Activated CD4-positive, alpha-beta T cell treated with anti-CD3 and anti-CD28 coated beads, Interleukin-2, amount 10 ng/mL, durations not matched to agents 24 days and 14 days (primary cell): Measurements from ENCODE around the gene LRRC32. TPM values are rescaled to one million over a fixed set of nuclear protein-coding genes. Genes with fewer than 3 reads are reported as not detected.

Source experiments
- DNase-seq: peaks from one replicate; pipeline ENCODE4 v3.0.0; 2022
- H3K27ac Mint-ChIP-seq: one replicate; pipeline ENCODE4 v1.8.0; 2022; ENCODE audit warnings: mild to moderate bottlenecking, mixed read lengths
- H3K27me3 Mint-ChIP-seq: one replicate; pipeline ENCODE4 v1.8.0; 2022; ENCODE audit warnings: mixed read lengths
- H3K36me3 Mint-ChIP-seq: one replicate; pipeline ENCODE4 v1.8.0; 2022; ENCODE audit warnings: low read depth, mild to moderate bottlenecking, mixed read lengths
- H3K4me1 Mint-ChIP-seq: one replicate; pipeline ENCODE4 v1.8.0; 2021; ENCODE audit warnings: mixed read lengths
- H3K4me3 Mint-ChIP-seq: one replicate; pipeline ENCODE4 v1.8.0; 2022; ENCODE audit warnings: mild to moderate bottlenecking, moderate library complexity, mixed read lengths
- H3K9me3 Mint-ChIP-seq: one replicate; pipeline ENCODE4 v1.8.0; 2021; ENCODE audit warnings: mixed read lengths
- intact Hi-C: fragments of 100-400 bp; cut with micrococcal nuclease; formaldehyde crosslinking; loops from one replicate; pipeline ENCODE4 v1.15.1; 2023
- total RNA-seq: library from RNA; stranded (reverse); gene quantifications from 2 replicates; pipeline ENCODE4 v1.2.3, GENCODE V29; 2022

The LRRC32 gene
- total RNA-seq, 1 donor from 2014 or later: 8.6 TPM

GRCh38 chr11:76668362-76669155 lies 2.0 kb downstream of the LRRC32 start:
- Mint-ChIP-seq H3K36me3 (peaks cover 2% of the 10 kb centered on the region), H3K27ac (no peak overlapping the region), H3K9me3 (no peaks in the 10 kb centered on the region), H3K4me1 (peaks cover 45% of the 10 kb centered on the region), H3K27me3 (peaks cover 28% of the 10 kb centered on the region), H3K4me3 (peak overlapping the region; percentile 79)
- no peak for DNase-seq
- intact Hi-C loops: loop anchor here (10.0 kb wide), 1 partner anchor 774 kb away; no protein-coding TSS in a partner anchor

DNA sequence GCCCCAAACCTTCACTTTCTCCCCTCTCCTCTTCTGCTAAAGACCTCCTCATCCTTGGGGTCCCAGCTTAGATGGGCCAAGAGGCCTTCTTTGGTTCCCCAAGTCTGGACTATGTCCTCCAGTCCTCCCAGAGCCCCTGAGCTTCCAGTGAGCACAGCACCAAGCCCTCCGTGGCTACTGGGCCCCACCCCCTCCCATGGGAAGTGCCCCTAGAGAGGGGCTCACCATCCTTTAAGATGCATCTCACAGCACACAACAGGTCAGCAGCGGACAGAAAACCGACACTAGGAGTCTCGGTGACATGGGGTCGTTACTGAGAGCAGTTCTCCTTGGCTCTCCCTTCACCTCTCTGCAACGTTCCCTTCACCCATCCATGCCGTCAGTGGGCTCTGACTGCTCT lies 2.7 kb downstream of the LRRC32 start:
- H3K27ac Mint-ChIP-seq: no peak overlapping the region
- peaks cover 27% of the 10 kb centered on the region for H3K27me3 Mint-ChIP-seq
- intact Hi-C loops: loop anchor here (10.0 kb wide), 1 partner anchor 773 kb away; no protein-coding TSS in a partner anchor
- H3K4me3 Mint-ChIP-seq: peak overlapping the region; percentile 22
- no peak for DNase-seq
- no peaks in the 10 kb centered on the region for H3K9me3 Mint-ChIP-seq
- H3K36me3 Mint-ChIP-seq: peaks cover 2% of the 10 kb centered on the region
- H3K4me1 Mint-ChIP-seq: peaks cover 38% of the 10 kb centered on the region

- no peak for DNase-seq
- intact Hi-C loops: loop anchor here (10.0 kb wide), 1 partner anchor 773 kb away; no protein-coding TSS in a partner anchor
- Mint-ChIP-seq H3K9me3 (no peaks in the 10 kb centered on the region), H3K27ac (no peak overlapping the region), H3K36me3 (peaks cover 2% of the 10 kb centered on the region), H3K4me3 (peak overlapping the region; percentile 22), H3K27me3 (peaks cover 27% of the 10 kb centered on the region), H3K4me1 (peaks cover 36% of the 10 kb centered on the region)
Observed at GRCh38 chr11:76667271-76667818, 3.2 kb downstream of the LRRC32 start.

DNA sequence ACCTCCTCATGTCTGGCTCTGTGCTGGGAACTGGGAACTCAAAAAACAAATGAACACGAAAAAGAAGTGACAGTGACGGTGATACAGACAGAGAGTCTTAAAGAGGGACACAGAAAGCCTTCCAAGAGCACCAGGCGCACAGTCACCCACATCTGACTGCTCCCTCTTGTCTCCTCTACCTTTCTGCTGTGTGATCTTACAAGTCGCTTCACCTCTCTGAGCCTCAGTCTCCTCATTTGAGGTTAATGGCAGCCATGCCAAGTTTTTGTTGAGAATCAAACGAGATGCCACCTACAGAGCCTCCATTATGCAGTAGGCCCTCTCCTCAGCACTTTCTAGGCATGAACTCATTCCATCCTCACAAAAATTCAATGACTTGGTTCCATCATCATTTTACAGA lies 3.7 kb downstream of the LRRC32 start:
- Mint-ChIP-seq H3K27me3 (peaks cover 27% of the 10 kb centered on the region), H3K27ac (no peak overlapping the region), H3K9me3 (no peaks in the 10 kb centered on the region), H3K4me1 (peaks cover 33% of the 10 kb centered on the region), H3K36me3 (peaks cover 2% of the 10 kb centered on the region), H3K4me3 (peak overlapping the region; percentile 12)
- intact Hi-C loops: loop anchor here (10.0 kb wide), 1 partner anchor 772 kb away; no protein-coding TSS in a partner anchor
- no peak for DNase-seq

GRCh38 chr11:76666408-76666807 lies 4.1 kb downstream of the LRRC32 start:
- no peak overlapping the region for H3K4me3 Mint-ChIP-seq
- H3K27me3 Mint-ChIP-seq: peaks cover 23% of the 10 kb centered on the region
- H3K36me3 Mint-ChIP-seq: peaks cover 2% of the 10 kb centered on the region
- H3K4me1 Mint-ChIP-seq: peaks cover 29% of the 10 kb centered on the region
- intact Hi-C loops: loop anchor here (10.0 kb wide), 1 partner anchor 772 kb away; no protein-coding TSS in a partner anchor
- no peak overlapping the region for H3K27ac Mint-ChIP-seq
- DNase-seq: no peak
- H3K9me3 Mint-ChIP-seq: no peaks in the 10 kb centered on the region

DNA sequence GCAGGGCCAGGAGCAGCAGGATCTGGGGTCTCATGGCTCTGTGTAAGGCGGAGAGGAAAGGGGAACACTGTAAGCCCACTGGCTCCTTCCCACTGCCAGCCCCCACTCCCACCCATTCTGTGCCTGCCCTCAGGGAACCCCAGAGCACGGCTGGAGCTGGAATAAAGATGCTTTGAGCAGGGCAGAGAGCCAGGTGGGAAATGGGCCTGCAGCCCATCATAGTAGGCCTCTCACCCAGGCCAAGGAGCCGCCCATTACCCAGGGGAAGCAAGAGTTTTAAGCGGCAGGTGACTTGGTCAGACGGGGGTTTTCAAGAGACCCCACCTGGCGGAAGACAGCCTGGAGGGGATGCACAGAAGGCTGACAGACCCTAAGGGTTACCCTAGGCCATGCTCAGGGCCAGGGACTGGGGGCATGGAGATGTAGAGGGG lies 4.6 kb downstream of the LRRC32 start:
- H3K4me1 Mint-ChIP-seq: peaks cover 26% of the 10 kb centered on the region
- no peaks in the 10 kb centered on the region for H3K9me3 Mint-ChIP-seq
- H3K36me3 Mint-ChIP-seq: peaks cover 2% of the 10 kb centered on the region
- DNase-seq: no peak
- intact Hi-C loops: loop anchor here (10.0 kb wide), 1 partner anchor 771 kb away; no protein-coding TSS in a partner anchor
- no peak overlapping the region for H3K27ac Mint-ChIP-seq
- H3K4me3 Mint-ChIP-seq: peak overlapping the region; percentile 7
- H3K27me3 Mint-ChIP-seq: peaks cover 22% of the 10 kb centered on the region

DNA sequence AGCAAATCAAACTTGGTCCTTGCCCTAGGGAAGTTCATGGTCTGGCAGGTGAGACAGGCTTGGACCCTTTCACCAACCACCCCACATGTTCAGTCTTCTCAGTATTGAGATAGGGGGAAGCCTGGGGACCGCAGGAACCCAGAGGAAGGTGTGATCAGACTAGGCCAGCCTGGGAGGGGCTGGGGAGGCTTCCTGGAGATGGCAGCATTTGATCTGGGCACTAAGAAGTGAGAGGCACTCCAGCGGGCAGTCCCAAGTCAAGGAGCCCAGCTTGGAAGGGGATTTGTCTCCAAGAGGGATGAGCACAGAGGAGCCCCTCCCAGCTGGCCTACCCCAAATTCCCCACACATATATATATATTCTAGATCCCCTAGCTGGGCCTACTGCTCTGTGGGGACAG lies 5.4 kb downstream of the LRRC32 start:
- H3K27me3 Mint-ChIP-seq: peaks cover 22% of the 10 kb centered on the region
- H3K36me3 Mint-ChIP-seq: peaks cover 2% of the 10 kb centered on the region
- intact Hi-C loops: loop anchor here (10.0 kb wide), 1 partner anchor 770 kb away; no protein-coding TSS in a partner anchor
- H3K9me3 Mint-ChIP-seq: no peaks in the 10 kb centered on the region
- no peak for DNase-seq
- peaks cover 25% of the 10 kb centered on the region for H3K4me1 Mint-ChIP-seq
- H3K27ac Mint-ChIP-seq: peak overlapping the region; percentile 65
- peak overlapping the region; percentile 16 for H3K4me3 Mint-ChIP-seq

- Mint-ChIP-seq H3K4me3 (peak overlapping the region; percentile 16), H3K4me1 (peaks cover 20% of the 10 kb centered on the region), H3K9me3 (no peaks in the 10 kb centered on the region), H3K36me3 (peaks cover 2% of the 10 kb centered on the region), H3K27me3 (peaks cover 16% of the 10 kb centered on the region), H3K27ac (peak overlapping the region; percentile 65)
- intact Hi-C loops: loop anchor here (10.0 kb wide), 1 partner anchor 770 kb away; no protein-coding TSS in a partner anchor
- peak; percentile 79 for DNase-seq
Observed at GRCh38 chr11:76664578-76665061, 5.9 kb downstream of the LRRC32 start.

DNA sequence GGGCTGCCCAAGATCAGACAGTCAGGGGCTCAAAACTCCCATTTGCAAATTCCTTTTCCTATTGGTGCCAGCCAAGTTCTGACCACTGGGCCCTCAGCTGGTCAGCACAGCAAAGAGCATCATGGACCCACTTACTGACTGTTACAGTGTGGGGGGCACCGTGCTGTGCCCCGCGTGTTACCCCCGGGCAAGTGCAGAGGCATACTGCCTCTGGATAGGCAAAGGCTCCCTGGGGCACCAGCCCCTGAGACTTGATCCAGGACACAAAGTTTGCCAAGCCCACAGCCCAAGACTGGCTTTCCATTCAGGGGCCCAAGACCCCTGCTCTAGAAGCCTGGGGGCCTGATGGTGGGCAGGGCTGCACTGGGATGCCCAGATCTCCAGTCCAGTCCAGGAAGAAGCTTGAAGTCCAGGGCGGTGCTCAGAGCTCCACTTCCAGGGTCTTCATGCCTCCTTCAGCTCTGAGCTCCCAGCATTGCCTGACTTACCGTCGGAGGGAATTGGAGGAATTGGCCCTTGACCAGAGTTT lies 6.6 kb downstream of the LRRC32 start:
- H3K36me3 Mint-ChIP-seq: peaks cover 2% of the 10 kb centered on the region
- intact Hi-C loops: loop anchor here (10.0 kb wide), 1 partner anchor 769 kb away; no protein-coding TSS in a partner anchor
- peaks cover 10% of the 10 kb centered on the region for H3K27me3 Mint-ChIP-seq
- peaks cover 16% of the 10 kb centered on the region for H3K4me1 Mint-ChIP-seq
- DNase-seq: no peak
- no peak overlapping the region for H3K4me3 Mint-ChIP-seq
- H3K9me3 Mint-ChIP-seq: no peaks in the 10 kb centered on the region
- no peak overlapping the region for H3K27ac Mint-ChIP-seq

- Mint-ChIP-seq H3K4me3 (no peak overlapping the region), H3K27ac (no peak overlapping the region), H3K9me3 (no peaks in the 10 kb centered on the region), H3K36me3 (peaks cover 2% of the 10 kb centered on the region), H3K4me1 (peaks cover 15% of the 10 kb centered on the region), H3K27me3 (peaks cover 7% of the 10 kb centered on the region)
- DNase-seq: no peak
- intact Hi-C loops: loop anchor here (10.0 kb wide), 1 partner anchor 769 kb away; no protein-coding TSS in a partner anchor
Observed at GRCh38 chr11:76663486-76663810, 7.1 kb downstream of the LRRC32 start.

- intact Hi-C loops: loop anchor here (10.0 kb wide), 1 partner anchor 768 kb away; no protein-coding TSS in a partner anchor
- Mint-ChIP-seq H3K4me1 (peaks cover 19% of the 10 kb centered on the region), H3K4me3 (no peak overlapping the region), H3K27me3 (peaks cover 3% of the 10 kb centered on the region), H3K9me3 (no peaks in the 10 kb centered on the region), H3K27ac (no peak overlapping the region), H3K36me3 (peaks cover 2% of the 10 kb centered on the region)
- DNase-seq: no peak
Observed at GRCh38 chr11:76662656-76663485, 7.7 kb downstream of the LRRC32 start.

DNA sequence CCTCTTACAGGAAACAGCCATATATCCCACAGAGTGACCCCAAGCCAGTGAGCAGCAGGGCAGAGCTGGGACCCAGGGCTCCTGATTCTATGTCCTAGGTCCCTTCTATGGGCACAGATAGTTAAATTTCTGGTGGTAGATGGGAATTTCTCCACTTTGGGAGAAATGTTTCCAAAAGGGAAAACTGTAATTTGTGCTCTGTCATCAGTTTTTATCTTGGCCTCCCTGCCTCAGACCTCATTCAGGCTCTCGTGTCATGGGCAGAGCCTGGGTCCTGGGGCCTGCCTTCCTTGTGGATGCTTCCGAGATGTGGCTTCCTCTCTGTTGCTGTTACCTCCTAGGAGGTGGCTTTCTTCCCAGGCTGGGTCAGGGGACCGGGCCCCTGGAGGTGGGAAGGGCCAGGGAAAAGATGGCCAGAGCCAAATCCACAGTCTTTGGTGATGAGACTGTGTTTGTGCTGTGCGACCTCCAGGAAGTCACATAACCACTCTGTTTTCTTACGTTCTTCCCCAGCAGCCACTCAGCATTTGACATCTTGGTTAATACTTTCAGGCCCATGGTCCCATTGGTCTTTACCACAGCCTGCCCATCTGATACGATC lies 8.6 kb downstream of the LRRC32 start:
- intact Hi-C loops: loop anchor here (10.0 kb wide), 1 partner anchor 767 kb away; no protein-coding TSS in a partner anchor
- Mint-ChIP-seq H3K9me3 (no peaks in the 10 kb centered on the region), H3K27ac (no peak overlapping the region), H3K4me1 (peaks cover 21% of the 10 kb centered on the region), H3K27me3 (no peaks in the 10 kb centered on the region), H3K4me3 (no peak overlapping the region), H3K36me3 (peaks cover 2% of the 10 kb centered on the region)
- no peak for DNase-seq
